ENCODE measurements around the gene WDR88.
"Not testable (repeated sequence)": the region's sequence is repeated elsewhere in the genome, so short reads cannot be mapped to it uniquely, and the experiment has no call there.

Gene WDR88

GRCh38 chr19:33208904-33209849, 77.3 kb downstream of the WDR88 start:
- DNase-seq (ENCODE audit: extremely low read depth in 1 of 2, low read depth in 1 of 2), result no peak

- not testable (repeated sequence) for DNase-seq (ENCODE audit: extremely low read depth in 1 of 2, low read depth in 1 of 2)
Observed at GRCh38 chr19:33209850-33210230, 77.9 kb downstream of the WDR88 start.

- DNase-seq (ENCODE audit: extremely low read depth in 1 of 2, low read depth in 1 of 2), result no peak
Observed at GRCh38 chr19:33210266-33210940, 78.5 kb downstream of the WDR88 start.

GRCh38 chr19:33211794-33212435, 80.0 kb downstream of the WDR88 start:
- no peak for DNase-seq (ENCODE audit: extremely low read depth in 1 of 2, low read depth in 1 of 2)

GRCh38 chr19:33212436-33213172, 80.7 kb downstream of the WDR88 start:
- DNase-seq (ENCODE audit: extremely low read depth in 1 of 2, low read depth in 1 of 2), result no peak

GRCh38 chr19:33214596-33214995, 82.7 kb downstream of the WDR88 start:
- DNase-seq (ENCODE audit: extremely low read depth in 1 of 2, low read depth in 1 of 2), result no peak

GRCh38 chr19:33215438-33216197, 83.7 kb downstream of the WDR88 start:
- no peak for DNase-seq (ENCODE audit: extremely low read depth in 1 of 2, low read depth in 1 of 2)

GRCh38 chr19:33216198-33216830, 84.4 kb downstream of the WDR88 start:
- DNase-seq (ENCODE audit: extremely low read depth in 1 of 2, low read depth in 1 of 2), result no peak

GRCh38 chr19:33217881-33218280, 86.0 kb downstream of the WDR88 start:
- no peak for DNase-seq (ENCODE audit: extremely low read depth in 1 of 2, low read depth in 1 of 2)

- DNase-seq (ENCODE audit: extremely low read depth in 1 of 2, low read depth in 1 of 2), result no peak
Observed at GRCh38 chr19:33219261-33219815, 87.4 kb downstream of the WDR88 start.

GRCh38 chr19:33220115-33220514, 88.2 kb downstream of the WDR88 start:
- DNase-seq (ENCODE audit: extremely low read depth in 1 of 2, low read depth in 1 of 2), result no peak

- DNase-seq (ENCODE audit: extremely low read depth in 1 of 2, low read depth in 1 of 2), result no peak
Observed at GRCh38 chr19:33220735-33221134, 88.8 kb downstream of the WDR88 start.

- no peak for DNase-seq (ENCODE audit: extremely low read depth in 1 of 2, low read depth in 1 of 2)
Observed at GRCh38 chr19:33221638-33222037, 89.7 kb downstream of the WDR88 start.

- DNase-seq (ENCODE audit: extremely low read depth in 1 of 2, low read depth in 1 of 2), result not testable (repeated sequence)
Observed at GRCh38 chr19:33222255-33222654, 90.3 kb downstream of the WDR88 start.

GRCh38 chr19:33224694-33225457, 93.0 kb downstream of the WDR88 start:
- DNase-seq (ENCODE audit: extremely low read depth in 1 of 2, low read depth in 1 of 2), result no peak
